HG03521 (cell line): ENCODE results near the gene TOMM40.
"Not testable (repeated sequence)": the region's sequence is repeated elsewhere in the genome, so short reads cannot be mapped to it uniquely, and the experiment has no call there.

Experiments used
- ATAC-seq: cut with Tn5 transposase; IDR thresholded peaks from one replicate; pipeline ENCODE4 v1.9.1; 2021; ENCODE audit warnings: mild to moderate bottlenecking, moderate library complexity; ENCODE audit not compliant: unreplicated experiment

Gene TOMM40

GRCh38 chr19:44893332-44894051, 2.4 kb downstream of the TOMM40 start:
- ATAC-seq, result no peak

- no peak for ATAC-seq
Measured at GRCh38 chr19:44894052-44894400, 3.0 kb downstream of the TOMM40 start.

GRCh38 chr19:44894946-44895345, 3.9 kb downstream of the TOMM40 start:
- ATAC-seq, result no peak

- ATAC-seq, result no peak
Measured at GRCh38 chr19:44897835-44898234, 6.8 kb downstream of the TOMM40 start.

GRCh38 chr19:44900328-44901244, 9.5 kb downstream of the TOMM40 start:
- ATAC-seq, result no peak

GRCh38 chr19:44903216-44903601, 12.2 kb downstream of the TOMM40 start:
- no peak for ATAC-seq

- no peak for ATAC-seq
Measured at GRCh38 chr19:44903602-44904425, 12.8 kb downstream of the TOMM40 start.

- no peak for ATAC-seq
Measured at GRCh38 chr19:44904426-44904994, 13.5 kb downstream of the TOMM40 start.

- ATAC-seq, result no peak
Measured at GRCh38 chr19:44905437-44906160, 14.5 kb downstream of the TOMM40 start, which contains the start of gene APOE. APOE (plus strand) TSS chr19:44905796; CDS start chr19:44906625, 829 bp downstream.

GRCh38 chr19:44907613-44908012, 16.6 kb downstream of the TOMM40 start:
- ATAC-seq, result no peak

- no peak for ATAC-seq
Measured at GRCh38 chr19:44908074-44908835, 17.2 kb downstream of the TOMM40 start.

GRCh38 chr19:44908836-44909261, 17.8 kb downstream of the TOMM40 start:
- no peak for ATAC-seq

GRCh38 chr19:44909775-44910174, 18.7 kb downstream of the TOMM40 start:
- ATAC-seq, result no peak

GRCh38 chr19:44911896-44912295, 20.8 kb downstream of the TOMM40 start:
- ATAC-seq, result not testable (repeated sequence)

GRCh38 chr19:44912854-44913253, 21.8 kb downstream of the TOMM40 start:
- ATAC-seq, result no peak

- not testable (repeated sequence) for ATAC-seq
Measured at GRCh38 chr19:44913512-44914432, 22.7 kb downstream of the TOMM40 start.

- ATAC-seq, result peak; percentile 85
Measured at GRCh38 chr19:44914433-44915206, 23.6 kb downstream of the TOMM40 start, which contains the start of gene APOC1. APOC1 (plus strand) TSS chr19:44914608; CDS start chr19:44914892, 284 bp downstream.
